Stimulated activated CD8-positive, alpha-beta memory T cell treated with anti-CD3 and anti-CD28 coated beads, Interleukin-12 subunit alpha, Interleukin-12 subunit beta, amount 100 ng/mL, for 4 hours (primary cell): ENCODE data around the gene XPNPEP2.

Experiments
- DNase-seq: peaks from one replicate; pipeline ENCODE4 v3.0.0-alpha.2; 2020; ENCODE audit warnings: low read depth

Gene XPNPEP2

GRCh38 chrX:129738466-129739308, at the start of gene XPNPEP2:
Gene XPNPEP2 (plus strand): TSS chrX:129738979. CDS start chrX:129739214, 235 bp downstream.
- DNase-seq: no peak

- DNase-seq: no peak
These were observed 49.0 kb upstream of the XPNPEP2 start for GRCh38 chrX:129689796-129690195.

- no peak for DNase-seq
These were observed 48.3 kb upstream of the XPNPEP2 start for GRCh38 chrX:129690435-129690834.

GRCh38 chrX:129693354-129693753, 45.4 kb upstream of the XPNPEP2 start:
- no peak for DNase-seq

- DNase-seq: no peak
These were observed 44.0 kb upstream of the XPNPEP2 start for GRCh38 chrX:129694805-129695204.

- DNase-seq: no peak
These were observed 43.2 kb upstream of the XPNPEP2 start for GRCh38 chrX:129695535-129695934.

GRCh38 chrX:129695937-129696336, 42.8 kb upstream of the XPNPEP2 start:
- DNase-seq: no peak

- no peak for DNase-seq
These were observed 42.2 kb upstream of the XPNPEP2 start for GRCh38 chrX:129696463-129697155.

GRCh38 chrX:129697204-129697829, 41.5 kb upstream of the XPNPEP2 start:
- DNase-seq: no peak

GRCh38 chrX:129698150-129698549, 40.6 kb upstream of the XPNPEP2 start:
- DNase-seq: no peak

GRCh38 chrX:129700536-129700935, 38.2 kb upstream of the XPNPEP2 start:
- DNase-seq: no peak

GRCh38 chrX:129701624-129702069, 37.1 kb upstream of the XPNPEP2 start:
- DNase-seq: no peak

GRCh38 chrX:129704491-129704890, 34.3 kb upstream of the XPNPEP2 start:
- no peak for DNase-seq

GRCh38 chrX:129705377-129705925, 33.3 kb upstream of the XPNPEP2 start:
- no peak for DNase-seq

- no peak for DNase-seq
These were observed 32.8 kb upstream of the XPNPEP2 start for GRCh38 chrX:129705988-129706387.

- DNase-seq: no peak
These were observed 32.2 kb upstream of the XPNPEP2 start for GRCh38 chrX:129706400-129707072.

GRCh38 chrX:129714581-129714980, 24.2 kb upstream of the XPNPEP2 start:
- DNase-seq: no peak

- no peak for DNase-seq
These were observed 22.3 kb upstream of the XPNPEP2 start for GRCh38 chrX:129716507-129716906.

- no peak for DNase-seq
These were observed 20.9 kb upstream of the XPNPEP2 start for GRCh38 chrX:129717892-129718291.

- DNase-seq: no peak
These were observed 20.1 kb upstream of the XPNPEP2 start for GRCh38 chrX:129718676-129719075.

GRCh38 chrX:129719268-129719667, 19.5 kb upstream of the XPNPEP2 start:
- no peak for DNase-seq
